A673 (cell line): ENCODE results near the gene AADACL4. TPM values are rescaled to one million over a fixed set of nuclear protein-coding genes. Genes with fewer than 3 reads are reported as not detected.

ENCODE experiments used
- BruUV-seq: library from RNA; stranded (reverse); fragments of 400-500 nt; replicated peaks from 2 replicates; lab custom pipeline; 2021; lab: Mats Ljungman, UMichigan
- CTCF ChIA-PET: fragments of 300-600 bp; sonication (Branson Sonifier 250); formaldehyde crosslinking; loops from one replicate; lab custom pipeline; 2022; ENCODE audit warnings: antibody characterized with exemption; lab: Charles Lee
- POLR2A ChIA-PET: fragments of 300-600 bp; sonication (Branson Sonifier 250); formaldehyde crosslinking; loops from one replicate; lab custom pipeline; 2022; ENCODE audit warnings: antibody characterized with exemption; ENCODE audit not compliant: low non-redundant PET; lab: Charles Lee
- DNase-seq: peaks from one replicate; pipeline ENCODE4 v3.0.0-alpha.2; 2015; ENCODE audit warnings: low spot score
- H3K27ac ChIP-seq: fragments of 200-600 bp; sonication (generic); 2 replicates; pipeline ENCODE4 v1.5.1; 2016; ENCODE audit warnings: mixed run types, low read depth, mild to moderate bottlenecking, mixed read lengths, antibody characterized with exemption, low read length; ENCODE audit not compliant: poor library complexity, severe bottlenecking
- H3K27me3 ChIP-seq: fragments of 200-600 bp; sonication (generic); replicated peaks from 2 replicates; pipeline ENCODE4 v1.6.1; 2017; ENCODE audit warnings: mixed run types, low read depth, mild to moderate bottlenecking, mixed read lengths, antibody characterized with exemption, low read length; ENCODE audit not compliant: insufficient read depth, poor library complexity
- H3K36me3 ChIP-seq: fragments of 200-600 bp; sonication (generic); 2 replicates; pipeline ENCODE4 v1.6.1; 2016; ENCODE audit warnings: mixed run types, mild to moderate bottlenecking, mixed read lengths, antibody characterized with exemption, low read length; ENCODE audit not compliant: insufficient read depth, poor library complexity, severe bottlenecking
- H3K4me1 ChIP-seq: fragments of 200-600 bp; sonication (generic); 2 replicates; pipeline ENCODE4 v1.6.1; 2017; ENCODE audit warnings: mixed run types, mild to moderate bottlenecking, mixed read lengths, antibody characterized with exemption, low read length; ENCODE audit not compliant: insufficient read depth, poor library complexity, severe bottlenecking
- H3K4me3 ChIP-seq: fragments of 200-600 bp; sonication (generic); 2 replicates; pipeline ENCODE4 v1.5.1; 2016; ENCODE audit warnings: low read depth, mixed run types, mild to moderate bottlenecking, mixed read lengths, low read length; ENCODE audit not compliant: poor library complexity, severe bottlenecking
- H3K9me3 ChIP-seq: fragments of 200-600 bp; sonication (generic); 2 replicates; pipeline ENCODE4 v1.6.1; 2016; ENCODE audit warnings: mixed run types, low read depth, mild to moderate bottlenecking, mixed read lengths, antibody characterized with exemption, low read length; ENCODE audit not compliant: poor library complexity, severe bottlenecking
- CTCF ChIP-seq: fragments of 300-800, 200-600 bp; sonication (generic); conservative IDR thresholded peaks from 2 replicates; pipeline ENCODE4 v1.5.1; 2017; ENCODE audit warnings: low read depth, mild to moderate bottlenecking, antibody characterized with exemption, low read length, moderate library complexity, mixed read lengths
- EZH2 ChIP-seq: fragments of 200-600 bp; sonication (generic); IDR thresholded peaks from 2 replicates; pipeline ENCODE4 v1.6.1; 2017; ENCODE audit warnings: borderline replicate concordance, low read depth, mild to moderate bottlenecking, mixed read lengths, antibody characterized with exemption, low read length; ENCODE audit not compliant: poor library complexity, severe bottlenecking
- intact Hi-C: fragments of 100-400 bp; cut with micrococcal nuclease; formaldehyde crosslinking; loops from one replicate; pipeline ENCODE4 v1.10.0; 2022; ENCODE audit not compliant: unreplicated experiment
- total RNA-seq: library from RNA; stranded (reverse); gene quantifications from 2 replicates; pipeline ENCODE4 v1.2.3, GENCODE V29; 2021

The AADACL4 gene
- total RNA-seq, 1 experiment from 2014 or later, result 0.43 TPM

GRCh38 chr1:12608311-12608957, 35.5 kb upstream of the AADACL4 start:
- Histone ChIP-seq H3K4me1 (no peaks in the 10 kb centered on the region), H3K4me3 (no peak overlapping the region), H3K27ac (no peak overlapping the region), H3K36me3 (no peaks in the 10 kb centered on the region), H3K27me3 (no peaks in the 10 kb centered on the region), H3K9me3 (no peaks in the 10 kb centered on the region)
- TF ChIP-seq EZH2, result no peak
- no peak for TF ChIP-seq CTCF
- no TSS peak for BruUV-seq
- DNase-seq, result no peak
- intact Hi-C loops, result no loop called here
- ChIA-PET CTCF (no interaction called here), POLR2A (no interaction called here)

GRCh38 chr1:12609469-12610003, 34.3 kb upstream of the AADACL4 start:
- H3K36me3 ChIP-seq, result no peaks in the 10 kb centered on the region
- DNase-seq, result no peak
- H3K27me3 ChIP-seq, result no peaks in the 10 kb centered on the region
- H3K9me3 ChIP-seq, result no peaks in the 10 kb centered on the region
- no peak for TF ChIP-seq CTCF
- TF ChIP-seq EZH2, result no peak
- ChIA-PET POLR2A (no interaction called here), CTCF (no interaction called here)
- H3K27ac ChIP-seq, result no peak overlapping the region
- no peak overlapping the region for H3K4me3 ChIP-seq
- no peaks in the 10 kb centered on the region for H3K4me1 ChIP-seq
- intact Hi-C loops, result loop anchor here (10.0 kb wide), 1 partner anchor 335 kb away; no protein-coding TSS in a partner anchor
- BruUV-seq, result no TSS peak

GRCh38 chr1:12610305-12610935, 33.5 kb upstream of the AADACL4 start:
- Histone ChIP-seq H3K36me3 (no peaks in the 10 kb centered on the region), H3K27me3 (no peaks in the 10 kb centered on the region), H3K4me3 (no peak overlapping the region), H3K4me1 (no peaks in the 10 kb centered on the region), H3K27ac (no peak overlapping the region), H3K9me3 (no peaks in the 10 kb centered on the region)
- intact Hi-C loops, result loop anchor here (10.0 kb wide), 1 partner anchor 336 kb away; no protein-coding TSS in a partner anchor
- ChIA-PET POLR2A (no interaction called here), CTCF (no interaction called here)
- TF ChIP-seq CTCF, result no peak
- no peak for TF ChIP-seq EZH2
- DNase-seq, result no peak
- BruUV-seq, result no TSS peak
